Upper lobe of left lung (tissue), 4 donors: ENCODE results near the gene TUBB3.

Source experiments
- CTCF ChIP-seq, 6 experiments: fragments of 450-650 bp in 4 of 6; fragments of 200-600 bp in 2 of 6; sonication (generic) in 2 of 6; IDR thresholded peaks; one replicate each; pipeline ENCODE4 v1.5.1; 2016 to 2019; ENCODE audit warnings: antibody characterized with exemption in 6 of 6
- POLR2A ChIP-seq, 4 donors: fragments of 450-650 bp; IDR thresholded peaks; one replicate each; pipeline ENCODE4 v1.5.1; 2016 to 2017; ENCODE audit warnings: antibody characterized with exemption in 4 of 4, mild to moderate bottlenecking in 2 of 4
- POLR2AphosphoS5 ChIP-seq, 2 donors: sonication (generic); formaldehyde crosslinking; IDR thresholded peaks; one replicate each; pipeline ENCODE4 v1.5.1; 2017; ENCODE audit warnings: antibody characterized with exemption in 2 of 2

DNA sequence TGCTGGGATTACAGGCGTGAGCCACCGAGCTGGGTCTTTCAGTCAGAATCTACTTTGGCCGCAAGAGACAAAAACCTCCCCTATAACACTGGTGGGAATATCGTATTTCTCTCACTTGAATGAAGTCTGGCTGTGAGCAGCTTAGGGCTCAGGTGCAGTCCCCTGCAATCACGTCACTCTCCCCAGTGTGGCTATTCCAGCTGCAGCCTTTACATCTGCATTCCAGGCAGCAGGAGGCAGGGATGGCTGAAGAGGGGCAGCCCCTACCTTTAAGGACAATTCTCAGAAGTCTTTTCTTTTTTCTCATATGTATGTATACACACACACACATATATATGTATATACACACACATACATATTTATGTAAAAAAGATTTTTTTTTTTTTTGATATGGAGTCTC lies 28.4 kb downstream of the TUBB3 start:
- TF ChIP-seq CTCF (IDR thresholded peaks at IDR 0.05) (no peak), POLR2AphosphoS5 (IDR thresholded peaks at IDR 0.05) (no peak), POLR2A (IDR thresholded peaks at IDR 0.05) (no peak)
